AG08396 (cell line): Measurements from ENCODE around the gene TARBP2.

Source experiments
- DNase-seq: peaks from one replicate; pipeline ENCODE4 v3.0.0; 2012; ENCODE audit warnings: low spot score, mixed read lengths

TARBP2 gene, protein sequence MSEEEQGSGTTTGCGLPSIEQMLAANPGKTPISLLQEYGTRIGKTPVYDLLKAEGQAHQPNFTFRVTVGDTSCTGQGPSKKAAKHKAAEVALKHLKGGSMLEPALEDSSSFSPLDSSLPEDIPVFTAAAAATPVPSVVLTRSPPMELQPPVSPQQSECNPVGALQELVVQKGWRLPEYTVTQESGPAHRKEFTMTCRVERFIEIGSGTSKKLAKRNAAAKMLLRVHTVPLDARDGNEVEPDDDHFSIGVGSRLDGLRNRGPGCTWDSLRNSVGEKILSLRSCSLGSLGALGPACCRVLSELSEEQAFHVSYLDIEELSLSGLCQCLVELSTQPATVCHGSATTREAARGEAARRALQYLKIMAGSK

DNA sequence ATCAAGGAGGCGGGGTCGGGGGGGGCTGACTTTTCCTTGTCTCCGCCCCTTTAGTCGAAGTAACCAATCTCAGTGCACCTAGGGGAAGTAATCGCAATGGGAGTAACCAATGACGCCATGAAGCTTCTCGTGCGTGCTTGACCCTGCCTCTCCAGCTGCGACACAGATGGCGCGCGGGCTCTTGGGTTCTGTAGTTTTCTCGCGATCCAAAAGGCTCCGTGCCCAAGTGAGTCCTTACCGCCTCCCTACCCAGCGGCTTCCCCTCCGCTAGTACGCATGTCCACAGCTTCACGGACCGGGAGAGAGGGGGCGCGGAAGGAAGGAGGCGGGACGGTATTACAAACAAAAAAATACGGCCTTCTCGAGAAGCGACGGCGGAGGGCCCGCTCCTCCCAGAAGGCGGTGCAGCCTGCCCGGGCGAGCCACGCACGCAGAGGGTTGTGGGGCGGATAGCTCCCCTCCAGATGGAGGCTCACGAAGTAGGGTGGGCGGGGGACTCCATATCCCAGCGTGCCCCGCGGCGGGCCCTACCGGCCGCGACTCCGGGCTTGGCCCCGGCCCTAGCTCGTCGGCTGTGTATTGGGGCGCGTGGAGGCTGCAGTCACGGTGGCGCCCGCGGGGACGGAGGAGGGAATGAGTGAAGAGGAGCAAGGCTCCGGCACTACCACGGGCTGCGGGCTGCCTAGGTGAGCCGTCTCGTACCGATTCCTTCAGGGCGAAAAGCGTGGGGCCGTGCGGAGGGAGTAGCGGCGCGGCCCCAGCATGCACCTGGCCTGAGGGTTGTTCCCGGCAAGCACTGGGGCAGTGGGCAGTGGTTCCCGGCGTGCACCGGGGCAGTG lies at the start of gene TARBP2:
Gene TARBP2, plus strand, starts transcription at position 508 of the 839 bp plus-strand sequence. Its CDS starts 126 bp downstream, at position 634.
- DNase-seq = peak; percentile 97

DNA sequence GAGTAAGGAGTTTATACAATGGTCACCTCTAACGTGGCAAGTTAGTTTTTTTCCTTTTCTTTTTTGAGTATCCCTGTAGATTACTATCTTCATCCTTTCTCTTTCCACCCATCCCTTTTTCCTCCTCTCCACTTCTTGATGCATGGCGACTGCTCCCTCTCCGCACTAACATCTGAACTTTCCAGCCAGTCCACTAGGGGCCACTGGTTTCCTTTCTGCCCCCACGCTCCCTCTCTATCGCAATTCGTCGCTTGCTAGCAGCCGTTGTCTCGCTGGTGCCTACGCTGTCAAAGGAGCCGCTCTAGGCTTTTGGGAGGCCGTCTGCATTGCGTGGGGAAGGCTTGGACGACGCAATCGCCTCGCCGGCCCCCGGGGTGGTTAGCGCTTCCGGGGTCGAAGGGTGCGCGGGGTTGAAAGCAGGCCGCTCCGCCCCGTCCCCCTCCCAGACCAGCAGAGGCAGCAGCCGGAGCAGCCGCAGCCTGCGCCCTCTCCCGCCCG lies 49.4 kb upstream of the TARBP2 start, which contains the start of gene PCBP2:
Gene PCBP2, plus strand, starts transcription at position 442 of the 498 bp plus-strand sequence. CDS start 2,699 bp downstream, outside the sequence.
- peak; percentile 97 for DNase-seq

DNA sequence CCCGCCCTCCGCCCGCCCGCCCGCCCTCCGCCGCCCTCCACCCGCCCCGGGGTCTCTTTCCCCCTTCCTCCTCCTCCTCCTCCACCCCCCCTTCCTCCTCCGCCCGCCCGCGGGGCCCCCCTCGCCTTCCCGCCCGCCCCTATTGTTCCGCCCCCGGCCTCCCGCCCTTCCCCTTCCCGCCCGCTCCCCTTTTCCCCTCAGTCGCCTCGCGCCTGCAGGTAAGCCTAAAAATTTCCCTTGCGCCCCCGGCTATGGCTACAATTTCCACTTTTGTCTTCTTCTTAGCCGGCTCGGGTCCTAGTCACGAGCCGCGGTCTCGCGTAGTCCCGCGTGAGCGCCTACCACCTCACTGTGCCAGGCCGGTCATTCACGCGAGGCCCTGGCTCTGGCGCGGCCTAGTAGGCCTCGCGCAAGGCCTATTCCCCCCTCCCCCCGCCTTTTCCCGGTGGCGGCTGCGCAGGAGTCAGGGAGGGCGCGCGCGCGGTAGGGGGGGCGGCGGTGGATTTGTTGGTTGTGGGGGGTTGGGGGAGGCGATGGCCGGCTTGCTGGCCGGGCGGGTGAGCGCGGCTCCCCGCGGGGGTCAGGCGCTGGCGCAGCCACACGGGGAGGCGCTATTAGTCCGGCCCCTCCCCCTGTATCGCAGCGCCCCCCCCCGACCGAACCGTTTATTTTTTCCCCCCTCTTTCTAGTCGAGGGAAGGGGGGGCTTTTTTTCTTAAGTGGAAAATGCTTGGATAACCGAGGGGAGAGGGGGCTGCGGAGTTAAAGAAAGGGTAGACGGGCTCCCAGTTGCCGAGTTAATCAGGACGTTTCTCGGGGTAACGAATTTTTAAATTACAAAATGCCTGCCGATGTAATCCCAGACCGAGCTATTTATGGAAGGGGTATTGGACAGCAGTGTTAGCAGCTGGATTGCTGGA lies 48.7 kb upstream of the TARBP2 start:
- DNase-seq = peak; percentile 91

DNA sequence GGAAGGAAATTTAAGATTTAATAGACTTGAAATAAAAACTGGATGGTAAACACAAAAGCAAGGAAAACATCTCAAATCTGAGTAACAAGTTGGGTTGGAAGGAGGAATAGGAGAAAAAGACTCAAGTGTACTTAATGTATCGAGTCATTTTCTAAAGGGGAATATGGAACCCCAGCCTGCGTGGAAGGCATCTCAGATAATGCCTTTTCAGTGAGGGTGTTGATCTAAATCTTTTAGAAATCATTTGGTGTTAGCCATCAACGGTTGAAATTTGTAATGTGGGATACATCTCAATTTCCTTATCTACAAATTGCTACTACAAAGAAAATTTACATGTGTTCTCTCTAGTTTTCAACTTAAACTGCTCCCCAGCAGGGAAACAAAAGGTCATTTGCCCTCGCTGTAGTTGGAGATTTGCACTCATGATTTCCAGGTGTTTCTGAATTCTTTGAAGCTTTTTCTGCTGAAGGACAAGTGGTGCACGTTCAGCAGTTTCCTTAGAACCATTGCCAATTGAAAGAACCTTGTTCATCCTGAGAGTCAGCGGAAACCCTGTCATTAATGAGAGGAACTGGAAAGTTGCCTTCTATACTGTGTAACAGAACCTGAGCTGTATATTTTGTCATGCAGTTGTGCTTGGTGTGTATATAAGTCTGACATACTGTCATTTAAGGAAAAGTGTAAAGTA lies 47.0 kb upstream of the TARBP2 start:
- DNase-seq = no peak

DNA sequence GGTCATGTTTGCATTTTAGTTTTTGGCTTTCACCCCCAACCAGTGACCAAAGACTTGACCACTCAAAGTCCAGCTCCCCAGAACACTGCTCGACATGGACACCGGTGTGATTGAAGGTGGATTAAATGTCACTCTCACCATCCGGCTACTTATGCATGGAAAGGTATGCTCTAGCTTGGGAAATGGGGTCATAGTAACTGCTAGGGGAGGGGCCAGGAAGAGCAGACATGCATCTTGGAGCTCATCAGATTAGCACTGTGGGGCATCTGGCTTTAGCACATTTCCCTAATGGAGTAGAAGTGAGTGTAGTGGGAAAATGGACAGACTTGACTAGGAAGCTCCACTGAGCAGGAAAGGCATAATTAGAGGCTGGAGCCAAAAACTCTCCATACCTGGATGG lies 46.4 kb upstream of the TARBP2 start:
- DNase-seq = no peak

DNA sequence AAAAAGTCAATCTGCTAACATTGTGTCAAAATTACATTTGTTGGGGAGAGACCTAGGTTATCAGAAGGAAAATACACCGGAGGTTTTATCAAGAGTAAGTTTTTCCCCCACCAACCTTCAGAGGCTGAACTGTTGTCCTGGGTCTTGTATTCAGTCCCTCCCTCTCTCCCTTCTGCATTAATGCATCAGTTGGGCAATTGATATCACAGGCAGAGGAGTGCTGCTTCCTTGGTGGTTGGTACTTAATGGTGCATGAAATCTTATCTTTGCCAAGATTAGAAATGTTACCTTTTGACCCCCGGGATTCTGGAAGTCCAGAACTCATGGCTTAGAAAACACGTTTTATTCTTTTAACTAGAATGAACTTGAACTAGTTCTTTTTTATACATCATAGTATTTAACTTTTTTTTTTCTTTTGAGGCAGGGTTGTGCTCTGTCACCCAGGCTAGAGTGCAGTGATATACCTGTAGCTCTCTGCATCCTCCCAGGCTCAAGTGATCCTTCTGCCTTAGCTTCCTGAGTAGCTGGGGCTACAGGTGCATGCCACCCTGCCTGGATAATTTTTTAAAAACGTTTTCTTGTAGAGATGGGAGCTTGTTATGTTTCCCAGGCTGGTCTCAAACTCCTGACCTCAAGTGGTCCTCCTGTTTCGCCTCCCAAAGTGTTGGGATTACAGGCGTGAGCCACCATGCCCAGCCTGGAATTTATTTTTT lies 44.3 kb upstream of the TARBP2 start:
- no peak for DNase-seq

DNA sequence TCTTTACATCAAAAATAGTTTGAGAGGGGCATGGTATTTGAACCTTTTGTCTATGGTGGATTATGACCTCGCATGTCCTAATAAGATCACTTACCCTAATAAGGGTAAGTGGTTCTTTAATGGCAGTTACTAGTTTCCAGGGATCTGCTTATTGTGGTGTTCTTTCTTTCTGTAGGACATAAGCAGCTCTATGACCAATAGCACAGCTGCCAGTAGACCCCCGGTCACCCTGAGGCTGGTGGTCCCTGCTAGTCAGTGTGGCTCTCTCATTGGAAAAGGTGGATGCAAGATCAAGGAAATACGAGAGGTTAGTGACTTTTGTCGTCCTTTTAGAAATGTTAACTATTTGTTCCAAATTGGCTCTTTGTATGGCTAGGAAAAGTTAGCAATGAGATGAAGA lies 42.0 kb upstream of the TARBP2 start:
- no peak for DNase-seq

DNA sequence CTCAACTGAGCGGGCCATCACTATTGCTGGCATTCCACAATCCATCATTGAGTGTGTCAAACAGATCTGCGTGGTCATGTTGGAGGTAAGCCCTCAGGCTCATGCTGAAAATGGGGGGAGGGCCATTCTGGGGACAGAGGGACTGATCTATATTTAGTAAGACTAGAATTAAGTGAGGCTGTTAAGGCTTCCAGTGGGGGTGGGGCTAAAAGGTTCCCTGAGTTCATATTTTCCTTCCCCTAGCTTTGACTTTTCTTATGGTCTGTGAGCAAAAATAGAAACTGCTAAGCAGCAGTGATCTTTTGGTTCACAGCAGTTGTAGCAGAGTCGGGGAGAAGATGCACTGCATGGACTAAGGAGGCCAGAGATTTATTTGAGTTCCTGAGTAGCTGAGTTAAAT lies 40.0 kb upstream of the TARBP2 start:
- no peak for DNase-seq

DNA sequence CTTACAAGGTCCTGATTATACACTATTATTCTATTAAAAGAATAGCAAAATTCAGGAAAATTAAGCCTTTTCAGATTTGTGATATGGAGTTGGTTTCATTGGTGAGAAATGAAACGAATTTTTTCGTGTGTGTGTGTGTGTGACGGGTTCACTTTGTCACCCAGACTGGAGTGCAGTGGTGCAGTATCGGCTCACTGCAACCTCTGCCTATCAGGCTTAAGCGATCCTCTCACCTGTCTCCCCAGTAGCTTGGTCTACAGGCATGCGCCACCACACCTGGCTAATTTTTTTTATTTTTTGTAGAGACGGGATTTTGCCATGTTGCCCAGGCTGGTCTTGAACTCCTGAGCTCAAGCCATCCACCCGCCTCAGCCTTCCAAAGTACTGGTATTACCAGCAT lies 39.5 kb upstream of the TARBP2 start:
- no peak for DNase-seq

DNA sequence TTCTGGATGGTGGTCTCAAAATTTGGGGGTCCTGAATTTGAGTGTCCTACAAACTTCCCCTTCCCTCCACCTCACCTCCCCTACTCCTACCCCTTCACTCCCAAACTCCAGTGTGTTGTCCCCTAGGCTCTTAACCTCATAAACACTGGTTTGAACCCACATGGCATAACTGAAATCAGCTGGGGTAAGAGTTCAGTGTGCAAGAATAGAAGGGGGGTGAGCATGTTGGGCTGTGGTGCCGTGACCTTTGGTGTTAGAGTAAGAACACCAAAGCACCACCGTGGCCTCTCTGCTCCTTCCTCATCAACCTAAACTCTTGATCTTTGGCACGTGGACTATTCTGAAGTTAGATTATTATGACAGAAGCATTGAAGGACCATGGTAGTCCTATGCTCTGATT lies 38.1 kb upstream of the TARBP2 start:
- no peak for DNase-seq

DNA sequence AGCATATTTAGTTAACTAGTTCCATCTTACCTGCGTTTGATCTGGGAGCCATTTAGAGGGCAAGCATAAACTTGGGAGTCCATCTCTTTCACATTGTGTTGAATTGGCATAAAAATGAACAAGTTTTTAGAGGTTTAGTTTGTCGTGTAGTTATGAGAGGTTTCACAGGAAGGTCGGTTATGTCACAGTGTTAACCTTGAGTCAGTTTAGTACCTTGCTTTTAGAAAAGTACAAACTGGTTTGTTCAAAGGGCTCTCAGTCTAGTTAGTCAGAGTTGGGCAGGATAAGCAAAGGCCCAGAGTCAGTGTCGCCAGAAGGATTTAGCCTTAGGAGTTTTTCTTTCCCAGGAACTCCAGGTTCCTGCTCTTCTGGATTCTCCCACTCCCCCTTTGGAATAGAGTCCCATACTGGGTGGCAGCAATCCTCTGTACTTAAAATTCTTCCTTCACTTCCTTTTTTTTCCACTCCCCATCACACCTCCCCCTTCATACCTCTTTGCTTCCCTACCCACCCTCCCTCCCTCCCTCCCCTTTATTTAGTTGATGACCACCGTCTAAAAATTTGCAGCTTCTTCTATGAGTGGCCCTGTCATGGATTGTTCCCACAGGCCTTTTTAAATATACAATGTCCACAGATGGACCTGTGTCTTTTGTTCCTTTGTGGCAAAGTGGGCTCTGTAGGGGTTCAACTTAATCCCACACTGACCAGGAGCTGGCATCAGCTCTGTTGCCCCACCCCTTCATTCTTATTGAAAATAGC lies 37.1 kb upstream of the TARBP2 start:
- DNase-seq = no peak

DNA sequence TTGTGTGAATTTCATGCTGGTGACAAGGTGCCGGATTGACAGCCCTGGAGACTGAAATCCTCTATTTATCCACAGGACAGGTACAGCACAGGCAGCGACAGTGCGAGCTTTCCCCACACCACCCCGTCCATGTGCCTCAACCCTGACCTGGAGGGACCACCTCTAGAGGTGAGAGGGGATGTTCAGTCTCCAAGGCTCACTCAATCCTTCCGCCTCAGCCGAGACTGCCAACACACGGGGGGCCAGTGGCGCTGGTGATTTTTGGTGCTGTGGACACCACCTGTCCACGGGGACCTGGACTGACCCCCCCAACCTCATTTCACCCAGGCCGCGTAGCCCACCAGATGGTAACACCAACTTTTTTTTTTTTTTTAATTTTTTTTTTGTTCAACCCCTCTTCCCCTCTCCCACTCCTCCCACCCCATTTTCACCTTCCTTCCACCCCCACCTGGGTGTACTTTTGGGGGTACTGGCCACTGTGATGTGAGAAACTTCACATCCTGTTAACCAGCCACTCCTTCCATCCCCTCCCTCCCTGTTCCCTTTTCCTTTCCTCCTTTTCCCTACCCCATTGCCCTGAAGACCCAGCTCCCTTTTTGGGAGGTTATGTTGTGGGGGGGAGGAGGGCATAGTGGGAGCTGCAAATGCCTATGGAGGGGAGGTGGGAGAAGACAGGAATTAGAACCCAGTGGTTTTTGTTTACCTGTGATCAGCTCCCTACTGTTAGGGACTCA lies 36.2 kb upstream of the TARBP2 start:
- DNase-seq = no peak

DNA sequence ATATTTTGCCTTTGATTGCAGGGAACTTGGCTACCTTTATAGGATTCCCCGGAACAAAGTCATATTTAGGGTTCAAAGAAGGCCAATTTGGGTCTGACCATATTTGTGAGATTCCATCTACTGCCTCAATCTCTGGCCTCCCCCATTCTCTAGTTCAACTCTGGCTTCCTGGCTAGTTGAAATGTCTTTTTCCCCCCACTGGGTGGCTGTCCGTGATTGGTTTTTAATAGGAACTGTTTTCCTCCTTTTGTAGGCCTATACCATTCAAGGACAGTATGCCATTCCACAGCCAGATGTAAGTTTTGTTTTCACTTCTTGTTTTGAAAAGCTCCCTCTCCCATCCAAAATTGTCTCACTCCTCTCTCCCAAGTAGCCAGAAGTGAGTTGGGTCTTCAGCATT lies 35.4 kb upstream of the TARBP2 start:
- no peak for DNase-seq

DNA sequence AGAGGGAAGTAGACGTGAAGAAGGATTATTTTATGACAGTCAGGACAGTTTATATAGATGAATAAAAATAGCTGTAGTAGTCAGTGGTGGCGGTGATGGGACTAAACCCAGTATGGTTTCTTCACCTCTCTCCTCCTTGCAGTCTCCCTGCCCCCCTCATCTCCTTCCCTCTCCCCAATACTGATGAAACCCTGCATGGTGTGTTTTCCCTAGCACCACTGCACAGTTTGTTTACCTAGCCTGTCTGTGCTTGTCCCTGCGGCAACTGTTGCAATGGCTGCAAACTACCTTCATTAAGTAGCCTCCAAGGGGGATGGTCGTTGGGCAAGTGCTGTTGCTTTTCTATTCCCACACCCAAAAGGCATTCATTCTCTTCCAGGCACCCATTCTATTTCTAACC lies 34.4 kb upstream of the TARBP2 start:
- DNase-seq = no peak

DNA sequence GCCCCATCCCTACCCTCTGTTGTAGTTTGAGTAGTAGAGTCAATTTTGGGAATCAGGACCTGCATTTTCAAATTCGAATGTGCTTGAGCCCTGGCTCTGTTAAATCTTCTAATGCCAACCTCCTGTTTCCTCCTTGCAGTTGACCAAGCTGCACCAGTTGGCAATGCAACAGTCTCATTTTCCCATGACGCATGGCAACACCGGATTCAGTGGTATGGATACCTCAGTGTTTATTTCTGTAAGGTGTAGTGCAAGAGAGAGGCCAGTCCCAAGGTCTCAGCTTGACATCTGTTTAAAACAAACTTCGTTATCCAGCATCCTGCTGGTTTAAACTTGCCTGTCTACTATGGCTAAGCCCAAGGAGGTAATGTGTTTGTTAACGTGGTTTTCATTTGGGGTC lies 34.0 kb upstream of the TARBP2 start:
- no peak for DNase-seq

DNA sequence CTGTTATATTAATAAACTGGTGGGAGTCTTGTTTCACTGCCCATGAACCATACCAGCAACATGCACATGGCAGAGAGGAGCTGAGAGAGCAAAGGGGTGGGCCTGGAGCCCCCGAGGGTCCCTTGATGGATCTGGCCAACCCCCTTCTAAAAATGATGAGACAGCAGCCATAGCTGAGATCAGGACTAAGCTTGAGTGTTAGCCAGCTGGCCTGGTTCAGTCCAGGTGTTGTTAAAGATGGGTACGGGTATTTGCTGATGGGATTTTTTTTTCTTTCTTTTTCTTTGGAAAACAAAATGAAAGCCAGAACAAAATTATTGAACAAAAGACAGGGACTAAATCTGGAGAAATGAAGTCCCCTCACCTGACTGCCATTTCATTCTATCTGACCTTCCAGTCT lies 33.2 kb upstream of the TARBP2 start:
- DNase-seq = no peak

DNA sequence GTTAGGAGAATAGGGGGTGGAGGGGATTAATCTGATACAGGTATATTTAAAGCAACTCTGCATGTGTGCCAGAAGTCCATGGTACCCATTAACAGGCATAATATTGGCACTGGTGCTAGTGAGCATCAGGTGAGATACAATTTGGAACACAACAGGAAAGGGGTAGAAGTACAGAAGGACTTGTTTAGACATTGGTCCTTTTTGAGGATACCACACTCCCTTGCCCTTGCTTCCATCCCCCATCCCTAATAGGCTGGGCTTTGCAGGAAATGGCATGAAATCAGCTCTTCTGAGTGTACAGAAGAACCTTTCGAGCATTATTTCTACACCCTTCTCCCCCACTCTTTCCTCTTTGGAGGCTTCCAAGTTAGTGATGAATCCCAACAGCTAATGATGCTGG lies 32.8 kb upstream of the TARBP2 start:
- DNase-seq = no peak

DNA sequence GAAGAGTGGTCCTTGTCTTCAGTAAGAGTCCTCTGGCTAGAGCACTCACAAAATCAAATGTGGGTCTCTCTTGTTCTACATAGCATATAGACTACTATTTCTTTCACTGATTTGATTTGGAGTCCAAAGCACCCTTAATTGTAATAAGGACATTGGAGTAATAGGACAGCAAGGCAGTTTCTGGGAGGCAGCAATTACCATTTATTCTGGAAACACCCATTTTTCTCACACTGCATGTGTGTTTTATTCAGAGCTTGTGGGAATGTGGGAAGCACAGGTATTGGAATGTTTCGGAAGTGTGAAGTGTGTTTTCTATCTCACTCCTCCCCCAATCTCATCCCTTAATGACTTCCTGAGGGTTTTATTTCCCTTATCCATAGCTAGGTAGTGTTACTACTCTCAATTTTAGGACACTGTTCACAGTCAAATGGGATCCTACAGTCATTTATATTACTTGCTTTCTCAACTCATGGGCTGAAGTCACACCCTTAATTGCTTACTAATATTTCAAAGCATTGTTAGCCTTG lies 29.0 kb upstream of the TARBP2 start:
- DNase-seq = no peak

DNA sequence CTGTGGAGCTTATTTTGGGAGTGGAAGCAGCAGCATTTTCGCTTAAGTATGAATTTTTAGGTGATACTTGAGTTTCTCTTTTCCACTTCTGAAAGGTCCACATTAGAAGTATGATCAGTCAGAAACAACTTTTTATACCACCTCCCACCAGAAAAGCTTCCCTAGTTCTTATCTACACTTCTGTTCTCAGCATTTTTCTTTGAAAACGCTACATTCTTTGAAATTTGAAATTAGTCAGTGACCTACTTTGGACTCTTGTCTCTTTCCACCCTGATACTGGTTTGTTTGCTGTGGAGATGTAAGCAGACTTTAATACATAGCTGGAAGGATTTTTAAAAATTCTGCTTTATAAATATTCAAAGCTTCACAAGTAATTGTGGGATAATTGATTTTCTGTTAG lies 27.0 kb upstream of the TARBP2 start:
- no peak for DNase-seq
